ENCODE measurements around the gene DOCK3.

The DOCK3 gene

GRCh38 chr3:51375571-51375970 lies 700.8 kb downstream of the DOCK3 start:
- DNase-seq (ENCODE audit: extremely low spot score): no peak
- CTCF ChIA-PET: interaction anchor here (1.1 to 5.8 kb wide), 5 partner anchors 14 to 762 kb away, joined by 3 to 35 read pairs (median 4); no protein-coding TSS in a partner anchor
- POLR2A ChIA-PET: no interaction called here
- TF ChIP-seq, protein P1, sequence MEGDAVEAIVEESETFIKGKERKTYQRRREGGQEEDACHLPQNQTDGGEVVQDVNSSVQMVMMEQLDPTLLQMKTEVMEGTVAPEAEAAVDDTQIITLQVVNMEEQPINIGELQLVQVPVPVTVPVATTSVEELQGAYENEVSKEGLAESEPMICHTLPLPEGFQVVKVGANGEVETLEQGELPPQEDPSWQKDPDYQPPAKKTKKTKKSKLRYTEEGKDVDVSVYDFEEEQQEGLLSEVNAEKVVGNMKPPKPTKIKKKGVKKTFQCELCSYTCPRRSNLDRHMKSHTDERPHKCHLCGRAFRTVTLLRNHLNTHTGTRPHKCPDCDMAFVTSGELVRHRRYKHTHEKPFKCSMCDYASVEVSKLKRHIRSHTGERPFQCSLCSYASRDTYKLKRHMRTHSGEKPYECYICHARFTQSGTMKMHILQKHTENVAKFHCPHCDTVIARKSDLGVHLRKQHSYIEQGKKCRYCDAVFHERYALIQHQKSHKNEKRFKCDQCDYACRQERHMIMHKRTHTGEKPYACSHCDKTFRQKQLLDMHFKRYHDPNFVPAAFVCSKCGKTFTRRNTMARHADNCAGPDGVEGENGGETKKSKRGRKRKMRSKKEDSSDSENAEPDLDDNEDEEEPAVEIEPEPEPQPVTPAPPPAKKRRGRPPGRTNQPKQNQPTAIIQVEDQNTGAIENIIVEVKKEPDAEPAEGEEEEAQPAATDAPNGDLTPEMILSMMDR (IDR thresholded peaks at IDR 0.05; ENCODE audit: control extremely low read depth, extremely low read depth, low read depth, missing control alignments): no peak

- no peak for DNase-seq (ENCODE audit: extremely low spot score)
- POLR2A ChIA-PET: no interaction called here
- CTCF ChIA-PET: interaction anchor here (0.9 to 5.8 kb wide), 9 partner anchors 12 to 764 kb away, joined by 3 to 35 read pairs (median 4); no protein-coding TSS in a partner anchor
- TF ChIP-seq, protein P1 (IDR thresholded peaks at IDR 0.05; ENCODE audit: control extremely low read depth, extremely low read depth, low read depth, missing control alignments): no peak
These were observed 703.3 kb downstream of the DOCK3 start for GRCh38 chr3:51378065-51378464.

DNA sequence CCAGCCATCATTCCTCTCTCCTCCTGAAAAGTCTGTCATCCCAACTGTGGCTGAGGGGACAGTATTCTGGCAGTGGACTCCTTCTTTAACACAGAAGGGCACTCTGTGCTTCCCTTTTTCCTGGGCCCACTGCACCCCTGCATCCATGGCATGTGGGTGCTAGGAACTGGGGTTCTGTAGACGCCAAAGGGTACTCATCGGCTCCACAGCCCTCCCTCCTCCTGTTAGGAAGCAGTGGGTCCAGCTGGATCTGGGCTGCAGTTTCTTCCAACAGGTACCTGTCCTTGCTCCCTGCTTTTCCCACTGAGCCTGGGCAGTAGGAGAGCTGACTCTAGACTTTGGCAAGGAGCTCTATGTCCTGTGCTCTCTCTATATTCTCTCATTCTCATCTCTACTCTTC lies 704.0 kb downstream of the DOCK3 start:
- ChIA-PET CTCF (interaction anchor here (0.9 to 5.8 kb wide), 8 partner anchors 10 to 765 kb away, joined by 3 to 35 read pairs (median 4); no protein-coding TSS in a partner anchor), POLR2A (no interaction called here)
- DNase-seq (ENCODE audit: extremely low spot score): no peak
- TF ChIP-seq, protein P1 (IDR thresholded peaks at IDR 0.05; ENCODE audit: control extremely low read depth, extremely low read depth, low read depth, missing control alignments): no peak

GRCh38 chr3:51379301-51379700 lies 704.6 kb downstream of the DOCK3 start:
- no peak for DNase-seq (ENCODE audit: extremely low spot score)
- TF ChIP-seq, protein P1 (IDR thresholded peaks at IDR 0.05; ENCODE audit: control extremely low read depth, extremely low read depth, low read depth, missing control alignments): no peak
- CTCF ChIA-PET: interaction anchor here (1.0 to 5.8 kb wide), 5 partner anchors 8 to 763 kb away, joined by 4 to 35 read pairs (median 4); no protein-coding TSS in a partner anchor
- POLR2A ChIA-PET: no interaction called here

- DNase-seq (ENCODE audit: extremely low spot score): no peak
- CTCF ChIA-PET: interaction anchor here (1.0 to 5.8 kb wide), 4 partner anchors 9 to 764 kb away, joined by 3 to 35 read pairs (median 4); partner anchors contain the start of gene MAPKAPK3
- TF ChIP-seq, protein P1 (IDR thresholded peaks at IDR 0.05; ENCODE audit: control extremely low read depth, extremely low read depth, low read depth, missing control alignments): no peak
- POLR2A ChIA-PET: no interaction called here
These were observed 705.2 kb downstream of the DOCK3 start for GRCh38 chr3:51379746-51380455.

DNA sequence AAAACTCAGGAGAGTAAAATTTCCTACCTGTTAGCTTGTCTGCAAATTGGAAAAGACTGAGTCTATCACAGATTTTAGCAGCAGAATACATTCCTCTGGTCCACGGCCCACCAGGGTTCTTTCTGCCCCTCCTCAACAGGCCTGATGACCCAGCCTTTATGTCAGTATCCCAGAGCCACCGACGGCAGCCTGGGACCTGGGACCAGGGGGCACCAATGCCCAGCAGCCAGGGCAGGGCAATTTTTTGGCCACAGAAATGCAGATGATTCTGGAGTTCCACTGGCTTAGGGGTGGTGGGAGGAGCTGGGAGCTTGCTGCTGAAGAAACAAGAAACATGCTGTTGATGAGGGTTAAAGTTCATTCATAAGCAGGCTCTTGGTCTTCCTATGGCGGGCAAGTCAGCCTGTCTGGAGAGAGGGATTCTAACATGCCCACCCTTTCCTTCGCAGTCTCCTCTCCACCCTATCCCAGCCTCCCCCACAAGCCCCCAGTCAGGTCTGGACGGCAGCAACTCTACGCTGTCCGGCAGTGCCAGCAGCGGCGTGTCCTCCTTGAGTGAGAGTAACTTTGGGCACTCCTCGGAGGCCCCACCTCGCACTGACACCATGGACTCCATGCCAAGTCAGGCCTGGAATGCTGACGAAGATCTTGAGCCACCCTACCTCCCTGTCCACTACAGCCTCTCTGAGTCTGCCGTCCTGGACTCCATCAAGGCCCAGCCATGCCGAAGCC lies 706.0 kb downstream of the DOCK3 start:
- TF ChIP-seq, protein P1 (IDR thresholded peaks at IDR 0.05; ENCODE audit: control extremely low read depth, extremely low read depth, low read depth, missing control alignments): no peak
- ChIA-PET POLR2A (no interaction called here), CTCF (interaction anchor here (1.2 to 5.8 kb wide), 3 partner anchors 9 to 764 kb away, joined by 3 to 35 read pairs (median 3); partner anchors contain the start of gene MAPKAPK3)
- no peak for DNase-seq (ENCODE audit: extremely low spot score)
